Measurements from ENCODE around the gene SEMA3B. TPM values are rescaled to one million over a fixed set of nuclear protein-coding genes. Genes with fewer than 3 reads are reported as not detected.

Gene SEMA3B
- total and polyA plus RNA-seq, 5 experiments from 2014 or later: 0.09 to 1.1 (median 1.0) TPM; not detected in 2

- H3K4me3 Mint-ChIP-seq: peak overlapping the region in 1 of 10 donors; percentile 34
- ATAC-seq (no peak), DNase-seq (no peak)
- H3K27ac Mint-ChIP-seq: no peak overlapping the region
- no peaks in the 10 kb centered on the region for H3K9me3 Mint-ChIP-seq
- POLR2A ChIA-PET: interaction anchor here (0.6 to 6.1 kb wide), 8 partner anchors 7 to 887 kb away, joined by 3 to 82 read pairs (median 6); partner anchors contain the start of genes GNAI2 and IFRD2
- peaks cover 20 to 61% (median 33%) of the 10 kb centered on the region in 4 donors for H3K4me1 Mint-ChIP-seq
- no peaks in the 10 kb centered on the region for H3K36me3 Mint-ChIP-seq
- H3K27me3 Mint-ChIP-seq: no peaks in the 10 kb centered on the region
Measured at GRCh38 chr3:50230104-50230793, 38.7 kb upstream of the SEMA3B start.

GRCh38 chr3:50230794-50231125 lies 38.2 kb upstream of the SEMA3B start:
- H3K4me3 Mint-ChIP-seq: peak overlapping the region in 1 of 10 donors; percentile 2
- no peak for ATAC-seq
- DNase-seq: no peak
- no peaks in the 10 kb centered on the region for H3K36me3 Mint-ChIP-seq
- H3K9me3 Mint-ChIP-seq: no peaks in the 10 kb centered on the region
- peak overlapping the region in 2 of 10 donors; percentile 68 to 83 for H3K27ac Mint-ChIP-seq
- H3K27me3 Mint-ChIP-seq: no peaks in the 10 kb centered on the region
- peaks cover 21 to 63% (median 37%) of the 10 kb centered on the region in 4 donors for H3K4me1 Mint-ChIP-seq
- POLR2A ChIA-PET: interaction anchor here (0.6 to 6.1 kb wide), 6 partner anchors 11 to 887 kb away, joined by 3 to 50 read pairs (median 4); partner anchors contain the start of gene IFRD2

DNA sequence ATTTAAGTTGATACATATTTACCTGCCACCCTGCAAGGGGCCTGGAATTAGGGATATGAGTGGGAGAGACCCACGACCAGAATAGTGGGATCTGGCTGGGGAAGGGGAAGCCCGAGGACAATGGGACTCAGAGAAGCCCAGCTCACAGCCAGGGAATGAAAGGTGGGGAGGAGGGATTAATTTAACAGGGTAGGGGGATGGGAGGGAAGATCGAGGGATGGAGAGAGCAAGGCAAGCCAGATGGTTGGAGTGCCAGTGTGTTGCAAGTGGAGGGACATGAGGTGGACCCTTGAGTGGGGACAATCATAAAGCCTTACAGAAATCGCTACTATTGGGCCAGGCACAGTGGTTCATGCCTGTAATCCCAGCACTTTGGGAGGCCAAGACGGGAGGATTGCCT lies 37.4 kb upstream of the SEMA3B start:
- DNase-seq (no peak), ATAC-seq (no peak)
- POLR2A ChIA-PET: interaction anchor here (1.3 to 6.1 kb wide), 3 partner anchors 11 to 61 kb away, joined by 4 to 50 read pairs (median 6); partner anchors contain the start of gene IFRD2
- no peaks in the 10 kb centered on the region for H3K9me3 Mint-ChIP-seq
- no peaks in the 10 kb centered on the region for H3K36me3 Mint-ChIP-seq
- peaks cover 19 to 58% (median 34%) of the 10 kb centered on the region in 4 donors for H3K4me1 Mint-ChIP-seq
- H3K27ac Mint-ChIP-seq: peak overlapping the region in 2 of 10 donors; percentile 38 to 53
- no peak overlapping the region for H3K4me3 Mint-ChIP-seq
- H3K27me3 Mint-ChIP-seq: no peaks in the 10 kb centered on the region

- Mint-ChIP-seq H3K27ac (peak overlapping the region in 1 of 10 donors; percentile 74), H3K4me3 (no peak overlapping the region), H3K9me3 (no peaks in the 10 kb centered on the region), H3K27me3 (no peaks in the 10 kb centered on the region), H3K4me1 (peaks cover 17 to 52% (median 31%) of the 10 kb centered on the region in 4 donors), H3K36me3 (no peaks in the 10 kb centered on the region)
- POLR2A ChIA-PET: interaction anchor here (0.8 to 6.1 kb wide), 3 partner anchors 10 to 105 kb away, joined by 3 to 50 read pairs (median 6); no protein-coding TSS in a partner anchor
- ATAC-seq (no peak), DNase-seq (no peak)
Measured at GRCh38 chr3:50232303-50232702, 36.6 kb upstream of the SEMA3B start.

DNA sequence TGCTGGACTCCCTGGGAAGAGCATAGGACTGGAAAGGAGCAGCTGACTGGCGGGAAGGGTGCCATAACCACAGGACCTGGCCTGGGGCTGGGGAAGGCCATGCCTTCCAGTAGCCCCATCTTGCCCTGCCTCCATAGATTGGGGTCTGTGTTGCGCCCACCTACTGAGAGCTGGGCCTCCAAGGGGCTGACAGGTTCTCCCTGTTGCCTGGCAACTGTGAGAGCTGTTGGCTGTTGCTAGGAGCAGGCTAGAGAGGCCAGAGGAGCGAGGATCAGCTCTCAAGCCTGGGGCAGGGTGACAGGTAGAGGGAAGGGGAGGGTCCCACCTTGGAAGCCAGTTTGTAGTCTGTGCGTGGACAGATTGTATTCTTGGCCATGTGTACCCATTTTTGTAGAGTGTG lies 35.8 kb upstream of the SEMA3B start:
- DNase-seq (no peak), ATAC-seq (no peak)
- Mint-ChIP-seq H3K27ac (peak overlapping the region in 5 of 10 donors; percentile 51 to 74 (median 69)), H3K4me3 (peak overlapping the region in 1 of 10 donors; percentile 14), H3K4me1 (peaks cover 15 to 48% (median 29%) of the 10 kb centered on the region in 4 donors), H3K36me3 (no peaks in the 10 kb centered on the region), H3K27me3 (no peaks in the 10 kb centered on the region), H3K9me3 (no peaks in the 10 kb centered on the region)
- POLR2A ChIA-PET: interaction anchor here (0.6 to 1.0 kb wide), 5 partner anchors 9 to 104 kb away, joined by 3 read pairs; no protein-coding TSS in a partner anchor

GRCh38 chr3:50235716-50236483 lies 33.0 kb upstream of the SEMA3B start, which contains the start of gene GNAI2:
Gene GNAI2, plus strand, starts transcription at chr3:50236204. Its CDS starts 132 bp downstream, at chr3:50236336.
- POLR2A ChIA-PET: interaction anchor here (0.7 to 5.6 kb wide), 15 partner anchors 8 to 333 kb away, joined by 3 to 82 read pairs (median 6); partner anchors contain the start of genes HEMK1 and IFRD2
- no peaks in the 10 kb centered on the region for H3K9me3 Mint-ChIP-seq

GRCh38 chr3:50236484-50237132 lies 32.3 kb upstream of the SEMA3B start:
- H3K27me3 Mint-ChIP-seq: no peaks in the 10 kb centered on the region
- H3K9me3 Mint-ChIP-seq: no peaks in the 10 kb centered on the region
- peaks cover 0 to 8% (median 2%) of the 10 kb centered on the region in 3 donors for H3K36me3 Mint-ChIP-seq
- no peak for ATAC-seq
- peak overlapping the region; percentile 94 to 99 (median 98) for H3K4me3 Mint-ChIP-seq
- peak overlapping the region; percentile 93 to 98 (median 96) for H3K27ac Mint-ChIP-seq
- DNase-seq: no peak
- peaks cover 25 to 63% (median 51%) of the 10 kb centered on the region in 4 donors for H3K4me1 Mint-ChIP-seq
- POLR2A ChIA-PET: interaction anchor here (1.0 to 5.6 kb wide), 10 partner anchors 9 to 333 kb away, joined by 4 to 82 read pairs (median 7); partner anchors contain the start of genes HEMK1, HYAL3, IFRD2 and NAA80

More at GRCh38 chr3:50235716-50236483, 33.0 kb upstream of the SEMA3B start, which contains the start of gene GNAI2:
- peak; percentile 88 to 91 for ATAC-seq
- Mint-ChIP-seq H3K27me3 (no peaks in the 10 kb centered on the region), H3K27ac (peak within 1 kb of the TSS; percentile 93 to 98 (median 96)), H3K36me3 (peaks cover 0 to 6% (median 2%) of the 10 kb centered on the region in 3 donors), H3K4me1 (peaks cover 21 to 56% (median 45%) of the 10 kb centered on the region in 4 donors), H3K4me3 (peak within 1 kb of the TSS; percentile 94 to 99 (median 98))
- peak; percentile 93 to 100 (median 99) for DNase-seq

- no peaks in the 10 kb centered on the region for H3K27me3 Mint-ChIP-seq
- H3K27ac Mint-ChIP-seq: peak overlapping the region; percentile 93 to 98 (median 96)
- POLR2A ChIA-PET: interaction anchor here (0.6 to 5.6 kb wide), 16 partner anchors 9 to 1820 kb away, joined by 3 to 82 read pairs (median 6); partner anchors contain the start of genes C3orf18, HYAL3, IFRD2 and NAA80
- H3K9me3 Mint-ChIP-seq: no peaks in the 10 kb centered on the region
- peaks cover 28 to 69% (median 56%) of the 10 kb centered on the region in 4 donors for H3K4me1 Mint-ChIP-seq
- H3K4me3 Mint-ChIP-seq: peak overlapping the region; percentile 94 to 99 (median 98)
- H3K36me3 Mint-ChIP-seq: peaks cover 0 to 8% (median 2%) of the 10 kb centered on the region in 3 donors
- ATAC-seq: no peak
- peak in 4 of 10 donors; percentile 35 to 49 (median 46) for DNase-seq
Measured at GRCh38 chr3:50237133-50237651, 31.8 kb upstream of the SEMA3B start.

- peak; percentile 75 to 92 (median 82) for DNase-seq
- H3K4me1 Mint-ChIP-seq: peaks cover 27 to 70% (median 61%) of the 10 kb centered on the region in 4 donors
- H3K27ac Mint-ChIP-seq: peak overlapping the region; percentile 93 to 98 (median 96)
- H3K36me3 Mint-ChIP-seq: peaks cover 0 to 13% (median 2%) of the 10 kb centered on the region in 3 donors
- H3K27me3 Mint-ChIP-seq: no peaks in the 10 kb centered on the region
- H3K4me3 Mint-ChIP-seq: peak overlapping the region; percentile 94 to 99 (median 98)
- POLR2A ChIA-PET: interaction anchor here (0.5 to 5.6 kb wide), 17 partner anchors 10 to 1819 kb away, joined by 3 to 82 read pairs (median 5); partner anchors contain the start of genes C3orf18, HYAL3, IFRD2 and NAA80
- no peaks in the 10 kb centered on the region for H3K9me3 Mint-ChIP-seq
- ATAC-seq: peak; percentile 51 to 57
Measured at GRCh38 chr3:50237754-50238548, 31.0 kb upstream of the SEMA3B start.

DNA sequence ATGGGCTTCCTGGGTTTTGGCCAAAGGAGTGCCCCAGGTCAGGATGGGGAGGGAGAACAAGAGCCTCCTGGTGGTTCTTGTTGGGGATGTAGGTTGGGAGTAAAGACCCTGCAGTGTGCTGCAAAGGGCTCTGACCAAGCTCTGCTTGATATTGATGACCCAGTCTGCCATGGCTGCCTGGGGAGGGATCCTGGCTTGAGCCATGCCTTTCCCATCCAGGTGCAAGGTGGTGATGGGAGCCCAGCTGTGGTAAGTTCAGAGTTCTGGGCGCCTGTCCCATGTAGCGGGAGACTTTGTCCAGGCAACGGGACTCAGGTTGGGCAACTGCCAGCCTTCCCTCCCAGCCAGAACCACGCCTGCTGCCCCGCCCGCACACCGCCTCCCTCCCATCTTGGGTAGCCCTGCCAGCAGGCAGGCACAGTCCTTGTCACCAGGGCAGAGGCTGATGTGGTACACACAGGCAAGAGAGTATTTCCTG lies 30.4 kb upstream of the SEMA3B start:
- Mint-ChIP-seq H3K27ac (peak overlapping the region; percentile 93 to 98 (median 96)), H3K4me1 (peaks cover 27 to 69% (median 65%) of the 10 kb centered on the region in 4 donors), H3K9me3 (no peaks in the 10 kb centered on the region), H3K27me3 (no peaks in the 10 kb centered on the region), H3K36me3 (peaks cover 0 to 14% (median 2%) of the 10 kb centered on the region in 3 donors), H3K4me3 (peak overlapping the region; percentile 94 to 99 (median 98))
- DNase-seq: no peak
- ATAC-seq: no peak
- POLR2A ChIA-PET: interaction anchor here (0.7 to 5.6 kb wide), 8 partner anchors 9 to 103 kb away, joined by 3 to 82 read pairs (median 4); partner anchors contain the start of gene IFRD2
